ENCODE data around the gene FCN3.

FCN3 gene

DNA sequence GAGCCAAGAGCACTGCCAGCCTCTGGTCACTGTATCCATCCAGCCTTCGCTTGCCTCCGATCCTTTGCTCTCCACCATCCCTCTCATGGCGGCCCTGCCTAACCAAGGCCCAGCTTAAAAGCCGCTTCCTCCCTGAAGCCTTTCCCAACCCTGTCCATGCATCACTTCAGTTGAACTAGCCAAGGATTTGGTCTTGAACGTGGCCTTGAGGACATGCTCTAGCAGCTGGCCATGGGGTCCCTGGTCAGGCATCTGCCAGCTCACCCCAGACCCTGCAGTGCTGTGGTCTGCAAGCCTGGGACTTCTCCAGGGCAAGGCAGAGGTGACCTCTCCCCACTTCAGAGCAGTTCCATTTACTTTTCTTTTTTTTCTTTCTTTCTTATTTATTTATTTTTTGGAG, 37.9 kb downstream of the FCN3 start:
- TF ChIP-seq, protein P1, sequence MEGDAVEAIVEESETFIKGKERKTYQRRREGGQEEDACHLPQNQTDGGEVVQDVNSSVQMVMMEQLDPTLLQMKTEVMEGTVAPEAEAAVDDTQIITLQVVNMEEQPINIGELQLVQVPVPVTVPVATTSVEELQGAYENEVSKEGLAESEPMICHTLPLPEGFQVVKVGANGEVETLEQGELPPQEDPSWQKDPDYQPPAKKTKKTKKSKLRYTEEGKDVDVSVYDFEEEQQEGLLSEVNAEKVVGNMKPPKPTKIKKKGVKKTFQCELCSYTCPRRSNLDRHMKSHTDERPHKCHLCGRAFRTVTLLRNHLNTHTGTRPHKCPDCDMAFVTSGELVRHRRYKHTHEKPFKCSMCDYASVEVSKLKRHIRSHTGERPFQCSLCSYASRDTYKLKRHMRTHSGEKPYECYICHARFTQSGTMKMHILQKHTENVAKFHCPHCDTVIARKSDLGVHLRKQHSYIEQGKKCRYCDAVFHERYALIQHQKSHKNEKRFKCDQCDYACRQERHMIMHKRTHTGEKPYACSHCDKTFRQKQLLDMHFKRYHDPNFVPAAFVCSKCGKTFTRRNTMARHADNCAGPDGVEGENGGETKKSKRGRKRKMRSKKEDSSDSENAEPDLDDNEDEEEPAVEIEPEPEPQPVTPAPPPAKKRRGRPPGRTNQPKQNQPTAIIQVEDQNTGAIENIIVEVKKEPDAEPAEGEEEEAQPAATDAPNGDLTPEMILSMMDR (IDR thresholded peaks at IDR 0.05; ENCODE audit: control insufficient read depth, extremely low read depth, insufficient read depth) = no peak
- H3K4me3 ChIP-seq (ENCODE audit: low read depth, low read length) = no peak overlapping the region
- no peak for DNase-seq (ENCODE audit: low read depth)

DNA sequence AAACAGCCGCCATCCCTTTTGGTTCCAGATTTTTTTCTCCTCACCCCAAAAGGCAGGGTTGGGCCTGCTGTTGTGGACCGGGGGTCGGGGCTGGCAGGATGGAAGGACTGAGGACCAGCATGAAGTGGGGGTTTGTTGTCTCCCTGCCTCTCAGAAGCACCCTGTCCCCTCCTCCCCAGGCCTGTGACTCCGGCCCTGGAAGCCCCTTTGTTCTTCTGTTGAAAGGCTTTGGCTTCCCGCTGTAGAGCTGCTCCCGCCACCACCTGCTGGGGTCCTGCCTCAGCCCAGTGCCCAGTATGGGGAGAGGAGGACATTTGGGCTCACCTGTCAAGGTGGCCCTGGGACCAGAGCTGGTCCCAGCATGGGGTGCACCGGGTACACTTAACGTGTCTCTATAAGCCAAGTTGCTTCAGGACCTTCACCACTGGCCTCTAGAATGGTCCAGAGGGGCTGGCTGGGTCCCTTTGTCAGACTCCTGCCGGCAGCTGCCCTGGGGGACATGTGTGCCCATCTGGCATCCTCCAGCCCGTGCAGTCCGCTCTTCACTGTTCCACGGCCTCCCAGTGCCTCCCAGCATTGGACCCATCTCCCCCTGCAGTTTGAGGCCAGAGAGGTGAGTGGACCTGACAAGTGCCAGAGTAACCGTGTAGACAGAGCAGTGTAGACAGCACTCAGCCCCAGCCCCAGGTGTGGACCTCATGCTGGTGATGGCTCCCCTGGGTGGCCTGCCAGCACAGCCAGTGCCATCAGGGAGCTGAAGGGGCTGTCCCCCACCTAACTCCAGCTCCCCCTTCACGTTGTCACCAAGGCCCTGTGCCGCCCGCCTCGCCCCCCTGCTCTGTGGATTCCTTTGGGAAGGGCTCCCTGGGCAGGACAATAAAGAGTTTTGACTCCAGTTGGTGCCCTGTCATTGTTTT, 38.9 kb downstream of the FCN3 start:
- TF ChIP-seq, protein P1 (IDR thresholded peaks at IDR 0.05; ENCODE audit: control insufficient read depth, extremely low read depth, insufficient read depth) = no peak
- no peak for DNase-seq (ENCODE audit: low read depth)

DNA sequence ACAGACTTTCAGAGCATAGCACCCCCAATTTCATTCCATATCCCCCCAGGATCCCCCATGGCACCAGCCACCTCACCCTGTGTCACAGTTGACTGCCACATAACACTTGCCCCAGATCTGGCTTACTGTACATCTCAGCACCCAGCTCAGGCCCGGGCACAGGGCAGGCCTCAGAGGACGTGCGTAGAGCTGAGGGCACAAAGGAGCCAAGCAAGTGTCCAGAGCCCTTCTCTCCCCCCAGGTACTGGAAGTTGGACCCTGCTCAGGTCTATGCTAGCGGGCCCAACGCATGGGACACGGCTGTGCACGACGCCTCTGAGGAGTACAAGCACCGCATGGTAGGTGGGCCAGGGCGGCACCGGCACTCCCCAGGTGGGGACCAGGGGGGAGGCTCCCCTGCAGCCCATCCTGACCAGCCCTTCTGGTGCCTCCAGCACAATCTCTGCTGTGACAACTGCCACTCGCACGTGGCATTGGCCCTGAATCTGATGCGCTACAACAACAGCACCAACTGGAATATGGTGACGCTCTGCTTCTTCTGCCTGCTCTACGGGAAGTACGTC, 40.8 kb downstream of the FCN3 start:
- TF ChIP-seq, protein P1 (IDR thresholded peaks at IDR 0.05; ENCODE audit: control insufficient read depth, extremely low read depth, insufficient read depth) = no peak
- no peak for DNase-seq (ENCODE audit: low read depth)
- no peak overlapping the region for H3K4me3 ChIP-seq (ENCODE audit: low read depth, low read length)

More for the DNA sequence above, 38.9 kb downstream of the FCN3 start:
- no peak overlapping the region for H3K4me3 ChIP-seq (ENCODE audit: low read depth, low read length)

DNA sequence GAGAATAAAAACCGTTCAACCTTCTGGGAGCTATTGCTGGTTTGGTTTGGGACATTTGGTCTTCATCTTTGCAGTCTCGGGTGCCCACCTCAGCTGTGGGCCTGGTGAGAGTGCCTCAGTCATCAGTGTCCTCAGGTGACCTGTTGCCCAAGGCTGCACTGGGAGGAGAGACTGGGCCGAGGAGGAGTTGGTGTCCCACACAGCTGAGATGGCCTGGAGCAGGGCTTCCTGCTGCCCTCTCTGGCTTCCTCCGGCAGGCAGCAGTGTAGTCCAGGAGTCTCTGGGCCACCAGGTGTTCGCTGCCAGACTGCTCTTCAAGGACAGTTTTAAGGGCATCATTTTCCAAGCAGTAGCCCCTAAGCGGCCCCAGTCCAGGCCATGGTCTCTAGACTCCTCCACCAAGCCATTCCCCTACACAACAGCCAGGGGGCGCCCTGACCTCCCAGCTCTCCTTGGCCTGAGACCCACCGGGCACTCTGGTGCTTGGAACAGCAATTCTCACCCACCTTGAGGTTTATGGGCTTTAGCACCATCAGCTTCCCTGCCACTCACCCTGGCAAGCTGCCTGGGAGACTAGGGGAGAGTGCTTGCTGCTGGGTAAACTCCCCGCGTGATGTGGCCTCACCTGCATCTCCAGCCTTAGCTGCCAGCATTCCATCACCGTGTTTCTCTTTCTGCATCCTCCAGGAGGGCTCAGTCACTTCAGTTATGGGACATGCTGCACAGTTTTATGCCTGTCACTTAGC, 41.9 kb downstream of the FCN3 start:
- TF ChIP-seq, protein P1 (IDR thresholded peaks at IDR 0.05; ENCODE audit: control insufficient read depth, extremely low read depth, insufficient read depth) = peak; percentile 78
- no peak for DNase-seq (ENCODE audit: low read depth)
- H3K4me3 ChIP-seq (ENCODE audit: low read depth, low read length) = no peak overlapping the region

DNA sequence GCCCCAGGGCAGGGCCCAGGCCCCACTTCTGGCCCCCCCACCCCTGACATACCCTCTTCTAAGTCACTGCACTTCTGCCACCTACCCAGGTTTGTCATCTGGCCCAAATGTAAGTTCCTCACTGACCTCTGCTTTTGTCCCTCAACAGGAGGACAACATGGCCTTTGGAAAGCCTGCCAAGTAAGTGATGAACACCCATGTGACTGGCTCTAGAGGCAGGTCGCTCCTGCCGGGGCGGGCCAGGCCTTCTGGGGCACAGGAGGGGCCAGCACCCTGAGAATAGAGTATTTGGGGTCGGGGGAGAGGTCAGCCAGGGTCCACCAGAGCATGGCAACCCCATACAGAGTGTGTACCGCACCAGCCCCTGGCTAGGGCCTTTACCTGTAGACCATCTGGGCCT, 42.7 kb downstream of the FCN3 start:
- no peak for DNase-seq (ENCODE audit: low read depth)
- TF ChIP-seq, protein P1 (IDR thresholded peaks at IDR 0.05; ENCODE audit: control insufficient read depth, extremely low read depth, insufficient read depth) = no peak
- no peak overlapping the region for H3K4me3 ChIP-seq (ENCODE audit: low read depth, low read length)

DNA sequence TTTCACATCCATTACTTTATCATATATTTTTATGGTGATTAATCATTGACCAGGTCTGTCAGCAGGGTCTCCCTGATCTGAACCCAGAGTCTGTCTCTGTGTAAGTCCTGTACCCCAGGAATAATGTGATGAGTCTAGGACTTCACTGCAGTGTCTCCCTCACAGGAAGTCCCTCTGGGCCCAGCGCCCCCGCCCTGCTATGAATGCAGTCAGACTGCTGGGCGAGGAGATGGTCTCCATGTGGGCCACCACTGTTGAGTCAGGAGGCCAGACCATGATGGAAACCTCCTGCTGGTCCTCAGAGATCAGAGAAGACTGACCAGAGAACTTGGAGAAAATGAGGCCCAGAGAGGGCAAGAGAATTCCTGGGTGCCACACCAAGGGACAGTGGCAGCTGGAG, 43.2 kb downstream of the FCN3 start:
- TF ChIP-seq, protein P1 (IDR thresholded peaks at IDR 0.05; ENCODE audit: control insufficient read depth, extremely low read depth, insufficient read depth) = no peak
- no peak overlapping the region for H3K4me3 ChIP-seq (ENCODE audit: low read depth, low read length)
- DNase-seq (ENCODE audit: low read depth) = no peak
